GM18907 (cell line): ENCODE results near the gene TTLL8.

ENCODE experiments used
- ATAC-seq: cut with Tn5 transposase; IDR thresholded peaks from one replicate; pipeline ENCODE4 v1.9.1; 2021; ENCODE audit warnings: mild to moderate bottlenecking, moderate library complexity; ENCODE audit not compliant: unreplicated experiment

The TTLL8 gene

DNA sequence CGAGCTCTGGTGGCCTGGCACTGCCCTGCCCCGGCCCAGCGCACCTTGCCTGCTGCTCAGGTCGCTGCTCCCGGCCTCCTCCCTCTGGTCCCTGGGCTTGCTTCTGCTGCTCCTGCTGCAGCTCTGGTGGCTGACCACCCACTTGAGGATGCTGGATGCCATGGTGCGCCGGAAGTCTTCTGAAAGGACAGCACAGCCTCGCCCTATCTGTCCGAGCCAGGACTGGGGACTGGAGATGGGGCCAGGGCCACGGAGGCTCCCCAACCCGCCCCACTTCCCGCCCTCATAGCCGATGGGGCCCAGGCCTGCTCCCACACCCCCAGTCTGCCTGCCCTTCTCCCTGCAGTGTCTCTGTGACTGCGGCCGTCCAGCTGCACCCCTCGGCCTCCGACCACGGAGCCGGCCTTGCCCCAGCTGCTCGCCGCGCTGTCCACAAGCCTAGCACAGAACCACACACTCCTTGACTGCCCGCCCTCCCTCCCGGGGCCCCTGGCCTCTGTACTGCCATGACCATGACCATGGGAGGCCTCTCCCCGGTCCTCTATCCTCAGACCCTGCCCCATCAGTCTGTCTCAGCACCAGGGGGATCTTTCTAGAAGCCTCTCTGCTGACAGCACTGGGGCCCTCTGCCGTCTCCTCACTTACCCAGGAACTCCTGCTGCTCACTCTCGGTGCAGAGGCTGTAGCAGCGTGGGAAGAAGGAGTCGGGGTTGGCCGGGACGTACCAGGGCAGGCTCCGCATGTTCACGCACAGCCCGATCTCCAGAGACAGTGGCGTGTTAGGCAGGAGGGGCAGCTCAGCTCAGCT, 12.7 kb downstream of the TTLL8 start:
- ATAC-seq = no peak

DNA sequence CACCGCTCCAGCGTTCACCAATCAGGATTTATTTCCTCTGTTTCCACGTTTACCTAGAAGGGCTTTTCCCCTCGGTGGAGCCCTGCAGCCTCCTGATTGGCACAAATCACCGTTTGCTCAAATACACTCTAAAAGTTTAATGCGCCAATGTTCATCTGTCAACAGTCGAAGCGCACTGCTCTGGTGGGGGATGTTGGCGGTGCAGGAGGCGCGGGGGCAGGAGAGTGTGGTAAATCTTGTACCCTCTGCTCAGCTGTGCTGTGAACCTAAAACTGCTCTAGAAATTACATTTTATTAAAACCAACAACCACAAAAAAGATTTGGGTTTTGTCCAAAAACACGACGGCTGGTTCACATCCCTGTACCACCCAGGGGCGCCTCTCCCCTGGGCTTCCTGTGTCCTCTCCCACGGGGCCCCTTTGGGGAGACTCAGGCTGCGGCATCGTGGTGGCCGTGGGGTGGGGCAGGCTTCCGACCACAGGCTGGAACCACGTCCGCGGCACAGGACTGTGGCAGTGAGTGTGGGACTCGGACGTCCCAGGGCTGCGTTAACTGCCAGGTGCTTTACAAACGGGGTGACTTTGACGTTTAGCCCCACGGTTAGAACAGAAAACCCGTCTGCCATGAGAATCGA, 13.5 kb downstream of the TTLL8 start:
- ATAC-seq = no peak

DNA sequence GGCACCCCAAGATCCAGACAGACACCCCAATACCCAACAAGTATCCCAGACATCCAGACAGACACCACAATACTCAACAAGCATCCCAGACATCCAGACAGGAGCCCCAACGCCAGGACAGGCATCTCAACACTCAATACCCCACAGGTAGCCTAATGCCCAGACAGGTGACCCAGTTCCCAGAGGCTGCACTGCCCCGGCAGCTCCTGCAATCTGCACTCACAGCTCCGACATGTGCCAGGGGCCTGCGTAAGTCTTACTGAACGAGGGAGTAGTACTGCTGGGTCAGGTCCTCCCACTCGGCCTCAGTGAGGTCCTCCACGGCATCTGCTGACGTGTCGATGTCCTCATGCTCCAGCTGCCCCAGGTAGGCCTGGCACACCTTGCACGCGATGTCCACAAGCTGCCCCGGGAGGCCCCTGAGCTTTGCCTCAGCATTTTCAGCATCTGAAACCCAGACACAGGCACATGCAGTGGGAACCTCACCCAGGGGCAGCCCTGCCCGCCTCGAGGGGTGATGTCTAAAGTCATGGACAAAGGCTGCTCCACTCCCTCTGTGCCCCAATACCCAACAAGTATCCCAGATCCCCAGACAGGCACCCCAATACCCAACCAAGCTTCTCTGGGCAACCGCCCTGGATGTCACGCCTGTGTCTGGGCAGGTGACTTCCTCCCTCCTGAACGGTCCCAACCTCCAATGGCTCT, 16.6 kb downstream of the TTLL8 start:
- ATAC-seq = no peak

DNA sequence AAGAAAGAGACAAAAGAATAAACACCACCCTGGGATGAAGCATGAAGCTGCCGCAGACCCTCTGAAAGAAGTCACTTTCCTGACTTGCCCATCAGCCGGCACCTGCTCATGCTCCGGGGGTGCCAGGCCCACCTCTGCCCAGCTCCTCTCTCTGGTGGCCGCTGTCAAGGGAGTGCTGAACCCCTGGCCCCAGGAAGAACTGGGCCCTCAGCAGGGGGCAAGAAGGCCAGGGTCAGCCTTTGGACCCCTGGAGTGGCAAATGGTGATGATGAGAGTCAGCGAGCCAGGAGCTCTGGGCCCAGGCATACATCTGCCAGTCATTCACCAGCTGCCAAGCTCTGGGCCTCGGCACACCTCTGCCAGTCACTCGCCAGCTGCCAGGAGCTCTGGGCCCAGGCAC, 17.4 kb downstream of the TTLL8 start:
- no peak for ATAC-seq

DNA sequence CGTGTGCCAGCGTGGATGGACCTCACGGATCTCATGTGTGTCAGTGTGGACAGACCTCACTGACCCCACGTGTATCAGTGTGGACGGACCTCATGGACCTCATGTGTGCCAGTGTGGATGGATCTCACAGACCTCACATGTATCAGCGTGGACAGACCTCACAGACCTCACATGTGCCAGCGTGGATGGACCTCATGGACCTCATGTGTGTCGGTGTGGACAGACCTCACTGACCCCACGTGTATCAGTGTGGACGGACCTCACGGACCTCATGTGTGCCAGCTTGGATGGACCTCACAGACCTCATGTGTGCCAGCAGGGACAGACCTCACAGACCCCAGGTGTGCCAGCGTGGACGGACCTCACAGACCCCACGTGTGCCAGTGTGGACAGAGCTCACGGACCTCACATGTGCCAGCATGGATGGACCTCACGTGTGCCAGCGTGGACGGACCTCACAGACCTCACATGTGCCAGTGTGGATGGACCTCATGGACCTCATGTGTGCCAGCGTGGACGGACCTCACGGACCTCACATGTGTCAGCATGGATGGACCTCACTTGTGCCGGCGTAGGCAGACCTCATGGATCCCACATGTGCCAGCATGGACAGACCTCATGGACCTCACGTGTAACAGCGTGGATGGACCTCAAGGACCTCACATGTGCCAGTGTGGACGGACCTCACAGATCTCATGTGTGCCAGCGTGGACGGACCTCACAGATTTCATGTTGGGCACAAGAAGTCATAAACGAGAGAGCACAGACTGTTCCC, 18.2 kb downstream of the TTLL8 start:
- ATAC-seq = no peak

DNA sequence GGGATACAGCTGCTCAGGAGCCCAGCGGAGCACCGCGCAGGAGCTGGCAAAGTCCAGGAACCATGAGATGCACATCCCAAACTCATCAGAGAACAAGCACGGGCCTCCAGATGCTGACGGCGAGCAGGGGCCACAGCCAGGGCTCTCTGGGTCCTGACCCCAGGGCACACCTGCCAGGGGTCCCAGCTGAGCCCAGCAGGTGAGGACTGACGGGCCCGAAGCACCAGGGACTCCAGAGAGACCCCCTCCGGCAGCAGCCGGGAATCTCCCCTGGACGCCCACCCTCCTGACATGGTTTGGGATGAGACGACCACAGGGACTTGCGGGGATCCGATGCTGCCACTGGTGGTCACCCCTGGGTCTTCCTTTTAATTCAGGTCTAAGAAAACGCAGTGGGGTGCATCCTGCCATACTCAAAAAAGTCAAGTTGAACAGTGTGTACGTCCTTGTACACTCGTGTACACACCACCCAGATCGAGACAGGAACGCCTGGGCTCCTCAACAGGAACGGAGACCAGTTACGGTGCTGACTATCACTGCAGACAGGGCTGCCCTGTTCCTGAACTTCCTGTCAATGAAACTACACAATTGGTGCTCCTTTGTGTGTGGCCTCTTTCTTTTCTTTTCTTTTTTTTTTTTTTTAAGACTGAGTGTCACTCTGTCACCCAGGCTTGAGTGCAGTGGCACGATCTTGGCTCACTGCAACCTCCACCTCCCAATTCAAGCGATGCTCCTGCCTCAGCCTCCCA, 21.9 kb downstream of the TTLL8 start:
- no peak for ATAC-seq

DNA sequence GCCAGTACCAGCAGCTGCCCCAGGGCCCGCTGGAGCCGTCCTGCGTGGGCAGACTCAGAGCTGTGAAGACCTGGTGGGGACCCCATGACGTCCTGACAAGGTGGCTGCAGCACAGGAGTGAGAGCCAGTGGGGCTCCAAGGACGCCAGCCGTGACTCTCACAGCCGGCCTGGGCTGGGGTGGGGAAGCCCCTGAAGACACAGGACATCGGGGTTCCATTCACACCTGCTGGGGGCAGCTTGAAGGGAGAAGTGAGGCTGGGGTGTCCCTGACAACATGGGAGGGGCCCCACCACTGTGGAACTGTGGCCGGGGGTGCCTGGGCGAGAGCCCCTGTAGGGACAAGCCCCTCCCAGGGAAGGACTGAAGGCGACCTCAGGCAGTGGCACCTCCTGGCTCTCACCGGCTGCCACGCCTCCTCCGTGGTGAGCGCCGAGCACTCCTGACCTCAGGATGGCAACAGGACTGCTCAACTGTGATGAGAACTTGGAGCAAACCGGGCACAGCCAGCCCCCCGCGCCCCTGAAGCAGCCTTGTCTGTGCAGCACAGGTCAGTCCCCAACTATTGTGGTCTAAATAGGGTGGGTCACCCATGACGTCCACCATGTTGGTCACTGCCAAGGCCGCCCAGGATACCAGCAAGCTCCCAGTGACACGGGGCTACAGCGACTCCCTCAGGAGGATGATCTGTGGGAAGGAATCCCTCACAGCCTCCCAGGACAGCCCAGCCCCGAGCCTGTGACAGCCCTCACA, 22.8 kb downstream of the TTLL8 start:
- ATAC-seq = no peak

DNA sequence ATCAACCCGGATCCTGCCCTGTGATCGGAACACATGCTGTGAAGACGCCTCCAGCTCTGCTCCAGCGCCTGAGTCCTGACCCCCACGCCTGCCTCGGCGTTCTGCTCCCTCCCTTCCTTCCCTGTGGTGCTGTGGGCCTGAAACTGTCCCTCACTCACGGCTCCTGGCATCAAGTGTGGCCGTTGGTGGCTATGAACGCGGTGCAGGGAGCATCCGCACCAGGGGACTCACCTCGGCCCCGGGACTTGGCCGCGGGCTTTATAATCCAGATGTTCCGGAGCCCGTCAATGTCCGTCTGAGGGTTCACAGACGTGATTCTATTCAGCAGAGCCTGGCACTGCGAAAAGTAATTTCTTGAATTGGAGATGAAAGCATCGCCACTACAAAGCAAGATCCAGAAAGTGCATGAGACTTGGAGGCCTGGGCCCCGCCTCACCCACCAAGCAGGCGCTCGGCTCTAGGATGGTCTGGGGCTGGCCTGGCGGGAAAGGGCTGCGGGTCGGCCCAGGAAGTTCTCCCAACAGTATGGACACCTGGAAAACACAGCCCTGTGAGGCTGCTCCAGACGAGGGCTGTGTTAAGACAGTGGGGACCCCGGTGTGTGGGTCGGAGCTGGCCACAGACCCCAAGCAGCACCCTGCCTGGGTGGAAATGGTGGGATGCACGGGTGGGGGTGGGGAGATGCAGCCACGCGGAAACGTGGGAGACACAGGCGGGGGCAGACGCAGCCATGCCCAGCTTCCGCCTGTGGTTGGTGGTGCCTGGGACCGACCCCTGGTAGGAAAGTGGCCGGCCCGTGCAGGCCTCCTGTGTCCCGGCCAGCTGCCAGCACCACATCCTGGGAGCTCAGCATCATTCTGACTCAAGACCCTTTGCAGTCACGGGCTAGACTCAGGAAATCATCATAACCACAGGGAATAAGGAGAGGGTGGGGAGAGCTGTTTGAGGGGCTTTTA, 23.7 kb downstream of the TTLL8 start:
- ATAC-seq = no peak

DNA sequence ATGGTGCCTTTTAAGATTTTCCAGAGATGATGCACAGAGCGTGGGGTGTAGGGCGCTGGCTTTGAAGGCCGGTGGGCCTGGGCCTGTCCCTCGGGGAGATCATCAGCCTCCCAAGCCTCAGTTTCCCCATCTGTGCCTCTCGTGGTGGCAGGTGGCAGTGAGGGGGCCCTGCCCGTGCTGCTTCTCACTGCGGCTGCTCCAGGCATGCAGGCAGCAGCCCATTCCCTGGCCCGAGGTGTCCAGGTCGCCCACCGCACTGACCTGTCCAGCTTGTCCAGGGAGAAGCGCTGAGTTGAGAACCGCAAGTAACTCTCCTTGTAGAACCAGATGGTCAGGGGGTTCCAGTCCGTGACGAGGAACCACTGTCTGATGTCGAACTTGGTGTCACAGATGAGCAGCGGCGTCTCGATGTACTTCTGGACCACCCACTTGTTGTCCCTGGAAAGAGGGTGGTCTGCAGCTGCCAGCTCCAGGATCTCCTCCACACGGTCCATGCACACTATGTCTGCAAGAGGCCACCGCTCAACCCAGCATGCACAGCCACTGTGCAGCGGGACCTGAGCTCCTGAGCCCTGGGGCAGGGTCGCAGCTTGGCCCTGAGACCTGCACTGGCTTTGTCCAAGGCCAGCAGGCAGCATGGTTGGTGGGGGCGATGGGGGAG, 25.0 kb downstream of the TTLL8 start:
- no peak for ATAC-seq

DNA sequence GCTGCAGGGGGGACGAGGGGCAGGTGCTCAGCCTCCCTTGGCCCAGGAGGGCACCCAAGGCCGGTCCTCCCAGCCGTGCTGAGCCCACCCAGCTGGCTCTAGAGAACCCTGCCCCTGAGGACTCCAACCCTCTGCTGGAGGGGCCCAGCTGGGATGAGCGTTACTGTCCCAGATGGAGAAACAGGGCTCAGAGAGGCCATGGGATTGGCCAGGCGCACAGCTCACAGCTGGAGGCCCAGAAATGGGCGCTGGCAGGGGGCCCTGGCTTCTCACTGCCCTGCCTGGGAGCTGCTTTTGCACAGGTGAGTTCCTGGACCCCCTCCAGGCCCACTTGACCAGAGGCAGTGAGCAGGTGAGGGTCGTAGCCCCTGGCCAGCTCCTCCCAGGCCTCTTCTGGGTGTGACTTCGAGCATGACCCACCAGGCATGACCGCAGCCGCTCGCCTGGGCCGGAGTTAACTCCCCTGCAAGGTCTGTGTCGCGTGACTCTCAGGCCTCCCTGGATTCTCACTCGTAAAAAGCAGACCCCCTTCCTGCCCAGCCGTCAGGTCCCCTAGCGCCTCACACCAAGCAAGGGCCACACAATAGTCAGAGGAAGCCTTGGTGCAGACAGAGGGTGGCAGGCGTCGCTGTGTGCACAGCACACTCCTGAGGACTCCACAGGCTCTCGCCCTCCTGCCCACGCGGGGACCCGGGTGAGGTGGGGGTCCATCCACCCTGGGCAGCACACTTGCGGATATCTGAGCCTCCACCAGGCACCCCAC, 25.8 kb downstream of the TTLL8 start:
- ATAC-seq = no peak

DNA sequence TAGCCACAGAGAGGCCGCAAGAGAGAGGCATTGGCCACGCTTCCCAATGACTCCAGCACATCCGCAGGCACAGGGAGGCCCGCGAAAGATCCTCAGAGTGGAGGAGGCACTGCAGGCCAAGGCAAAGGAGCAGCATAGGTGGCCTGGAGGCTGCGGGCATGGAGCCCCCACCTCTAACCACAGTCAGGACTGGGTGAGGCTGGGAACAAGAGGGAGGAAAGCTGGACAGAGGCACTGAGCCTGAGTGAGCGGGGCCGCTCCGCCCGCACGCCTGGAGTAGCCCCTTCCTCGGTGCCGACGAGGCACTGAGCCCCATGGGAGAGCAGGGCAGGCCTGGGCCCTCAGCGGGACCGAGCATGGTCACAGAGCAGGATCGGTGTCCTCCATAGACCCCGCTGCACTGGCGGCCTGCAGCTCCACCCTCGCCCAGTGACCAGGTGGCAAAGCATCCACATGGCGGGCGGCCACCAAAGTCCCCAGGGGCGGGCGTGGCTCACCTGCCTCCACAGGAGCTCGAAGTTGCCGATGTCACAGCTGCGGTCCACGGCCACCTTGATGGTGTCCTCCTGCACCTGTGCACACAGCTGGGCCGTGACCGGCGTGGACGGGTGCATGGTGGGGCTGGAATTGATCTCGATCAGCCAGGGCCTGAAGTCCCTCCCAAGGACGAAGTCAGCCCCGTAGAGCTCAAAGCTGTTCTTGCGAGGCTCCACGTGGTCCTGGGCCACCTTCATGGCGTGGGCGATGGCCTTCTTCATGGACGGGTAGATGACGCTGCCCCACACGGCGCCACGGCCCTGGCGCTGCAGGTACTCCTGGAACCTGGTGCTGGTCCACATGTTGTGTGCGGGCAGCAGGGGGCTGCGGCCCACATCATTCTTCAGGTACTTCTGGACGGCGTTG, 26.7 kb downstream of the TTLL8 start:
- no peak for ATAC-seq

DNA sequence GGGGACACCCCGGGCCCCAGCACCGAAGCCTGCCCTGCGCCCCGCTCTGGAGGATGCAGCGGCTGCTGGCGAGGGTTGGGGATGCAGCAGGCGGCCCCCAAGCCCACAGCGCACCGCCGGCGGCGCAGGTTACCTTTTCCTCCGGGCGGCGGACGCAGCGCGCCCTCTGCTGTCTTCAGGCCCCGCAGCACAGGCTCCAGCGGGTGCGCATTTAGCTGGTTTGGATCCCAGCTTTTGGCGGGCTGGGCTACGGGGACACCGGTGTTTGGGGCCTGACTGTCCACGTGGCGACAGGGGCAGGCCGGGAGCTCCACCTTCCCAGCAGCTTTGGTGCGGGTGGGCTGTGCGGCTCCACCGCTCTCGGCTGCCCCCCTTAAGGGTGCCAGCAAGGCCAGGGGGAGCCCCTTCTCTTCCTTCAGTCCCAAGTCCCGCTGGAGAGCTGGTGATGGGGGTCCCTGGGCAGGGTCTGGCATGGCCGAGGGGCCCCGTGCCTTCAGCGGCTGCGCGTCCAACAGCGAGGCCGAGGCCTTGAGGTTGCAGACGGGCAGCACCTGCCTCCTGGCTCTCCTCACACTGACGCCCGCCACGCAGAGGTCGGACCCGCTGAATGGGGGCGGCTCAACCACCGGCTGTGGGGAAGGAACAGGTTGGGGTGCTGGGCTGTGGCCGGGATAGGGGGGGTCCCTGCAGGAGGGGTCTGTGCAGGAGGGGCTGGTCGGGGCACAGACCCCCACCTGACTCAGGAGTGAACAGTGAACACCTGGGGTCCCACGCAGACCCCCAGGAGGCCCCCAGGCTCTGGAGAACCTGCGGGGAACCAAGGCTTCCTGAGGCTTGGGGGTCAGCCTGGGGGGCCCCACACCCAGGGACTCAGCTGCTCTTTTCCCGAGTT, 27.6 kb downstream of the TTLL8 start:
- no peak for ATAC-seq

DNA sequence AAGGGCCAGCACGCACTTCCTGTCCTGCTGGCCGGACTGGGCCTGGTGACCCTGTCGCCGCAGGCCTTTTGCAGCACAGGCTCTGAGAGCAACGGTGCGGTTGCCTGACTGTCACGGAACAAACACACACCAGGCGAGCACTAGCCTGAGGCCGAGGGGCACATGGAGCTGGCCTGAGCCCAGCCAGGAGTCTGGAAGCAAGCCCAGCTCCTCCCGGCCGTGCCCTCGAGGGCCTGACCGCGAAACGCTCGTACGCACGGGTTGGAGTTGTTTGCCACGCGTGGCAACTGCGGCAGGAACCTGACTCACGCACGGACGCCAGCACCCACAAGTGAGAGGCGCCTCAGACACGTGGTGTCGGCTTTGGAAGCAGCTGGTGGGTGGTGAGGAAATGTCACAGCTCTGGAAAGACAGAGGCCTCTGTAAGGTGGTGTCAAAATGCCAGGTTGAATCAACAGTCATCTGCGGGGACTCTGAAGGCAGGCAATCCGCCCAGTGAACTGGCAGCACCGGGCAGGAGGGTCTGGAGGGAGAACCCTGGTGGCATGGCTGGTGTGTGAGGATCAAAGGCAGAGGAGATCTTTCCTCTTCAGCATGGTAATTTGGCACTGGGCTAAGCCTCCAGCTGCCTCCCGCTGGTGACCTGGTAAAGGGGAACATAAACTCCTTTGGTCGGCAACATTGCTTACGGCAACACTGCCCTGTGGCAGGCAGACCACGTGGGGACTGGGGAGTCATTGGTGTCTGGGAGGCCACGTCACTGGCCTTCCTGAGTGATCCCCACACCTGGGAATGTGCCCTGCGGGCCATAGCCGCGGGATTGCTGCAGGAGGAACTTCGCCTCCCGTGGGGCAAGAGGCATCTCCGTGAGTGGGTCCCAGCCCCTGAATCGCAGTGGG, 30.2 kb downstream of the TTLL8 start:
- no peak for ATAC-seq

DNA sequence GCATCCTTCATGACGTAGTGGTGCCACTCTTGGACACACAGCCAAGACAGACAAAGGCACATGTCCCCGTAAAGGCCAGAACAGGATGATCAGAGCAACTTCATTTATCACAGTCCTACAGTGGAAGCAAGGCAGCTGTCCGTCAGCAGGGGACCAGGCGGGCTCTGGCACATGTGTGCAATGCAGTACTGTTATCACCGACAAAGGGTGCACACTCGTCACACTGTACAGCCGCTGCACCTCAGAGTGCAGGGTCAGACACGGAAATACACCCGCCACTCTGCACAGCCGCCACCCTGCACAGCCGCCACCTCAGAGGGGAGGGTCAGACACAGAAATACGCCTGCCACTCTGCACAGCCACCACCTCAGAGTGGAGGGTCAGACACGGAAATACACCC, 32.1 kb downstream of the TTLL8 start:
- no peak for ATAC-seq
